MCF 10A (cell line): ENCODE measurements around the gene APC2. TPM values are rescaled to one million over a fixed set of nuclear protein-coding genes. Genes with fewer than 3 reads are reported as not detected.
"Not testable (repeated sequence)": the region's sequence is repeated elsewhere in the genome, so short reads cannot be mapped to it uniquely, and the experiment has no call there.

Experiments
- BruUV-seq: library from RNA; stranded (reverse); fragments of 400-500 nt; replicated peaks from 2 replicates; lab custom pipeline; 2021; lab: Mats Ljungman, UMichigan
- CTCF ChIA-PET: fragments of 300-600 bp; sonication (Branson Sonifier 250); formaldehyde crosslinking; extraction: SDS; loops from one replicate; lab custom pipeline; 2021; ENCODE audit warnings: antibody characterized with exemption, inconsistent platforms; lab: Yijun Ruan, JAX
- POLR2A ChIA-PET: fragments of 300-600, 350-650 bp; sonication (Branson Sonifier 250); formaldehyde crosslinking; extraction: SDS; loops from one replicate; lab custom pipeline; 2020; ENCODE audit warnings: antibody characterized with exemption, inconsistent platforms; lab: Yijun Ruan, JAX
- DNase-seq: peaks from one replicate; pipeline ENCODE4 v3.0.0-alpha.2; 2018; ENCODE audit not compliant: unreplicated experiment
- H3K27ac Mint-ChIP-seq: one replicate; pipeline ENCODE4 v1.8.0; 2022; ENCODE audit warnings: mild to moderate bottlenecking, low read depth, mixed read lengths; ENCODE audit not compliant: unreplicated experiment
- H3K27me3 Mint-ChIP-seq: one replicate; pipeline ENCODE4 v1.8.0; 2022; ENCODE audit warnings: mixed read lengths; ENCODE audit not compliant: insufficient read depth, unreplicated experiment
- H3K36me3 Mint-ChIP-seq: one replicate; pipeline ENCODE4 v1.8.0; 2022; ENCODE audit warnings: mild to moderate bottlenecking, moderate library complexity, mixed read lengths; ENCODE audit not compliant: insufficient read depth, unreplicated experiment
- H3K4me1 Mint-ChIP-seq: one replicate; pipeline ENCODE4 v1.8.0; 2022; ENCODE audit warnings: mixed read lengths; ENCODE audit not compliant: insufficient read depth, unreplicated experiment
- H3K4me3 Mint-ChIP-seq: one replicate; pipeline ENCODE4 v1.8.0; 2022; ENCODE audit warnings: mild to moderate bottlenecking, moderate library complexity, mixed read lengths; ENCODE audit not compliant: unreplicated experiment
- H3K9me3 Mint-ChIP-seq: one replicate; pipeline ENCODE4 v1.8.0; 2022; ENCODE audit warnings: mixed read lengths; ENCODE audit not compliant: unreplicated experiment
- intact Hi-C: fragments of 100-400 bp; cut with micrococcal nuclease; formaldehyde crosslinking; loops from 2 replicates; pipeline ENCODE4 v1.14.1; 2022
- total RNA-seq: library from RNA; stranded (reverse); gene quantifications from 2 replicates; pipeline ENCODE4 v1.2.3, GENCODE V29; 2022
- TF ChIP-seq, protein P1 (sequence below): fragments of 200-600 bp; IDR thresholded peaks from one replicate; pipeline ENCODE4 v1.8.0; 2022; ENCODE audit warnings: antibody characterized with exemption, mild to moderate bottlenecking; ENCODE audit not compliant: unreplicated experiment

Gene APC2
- total RNA-seq, 1 experiment from 2014 or later: 0.23 TPM

DNA sequence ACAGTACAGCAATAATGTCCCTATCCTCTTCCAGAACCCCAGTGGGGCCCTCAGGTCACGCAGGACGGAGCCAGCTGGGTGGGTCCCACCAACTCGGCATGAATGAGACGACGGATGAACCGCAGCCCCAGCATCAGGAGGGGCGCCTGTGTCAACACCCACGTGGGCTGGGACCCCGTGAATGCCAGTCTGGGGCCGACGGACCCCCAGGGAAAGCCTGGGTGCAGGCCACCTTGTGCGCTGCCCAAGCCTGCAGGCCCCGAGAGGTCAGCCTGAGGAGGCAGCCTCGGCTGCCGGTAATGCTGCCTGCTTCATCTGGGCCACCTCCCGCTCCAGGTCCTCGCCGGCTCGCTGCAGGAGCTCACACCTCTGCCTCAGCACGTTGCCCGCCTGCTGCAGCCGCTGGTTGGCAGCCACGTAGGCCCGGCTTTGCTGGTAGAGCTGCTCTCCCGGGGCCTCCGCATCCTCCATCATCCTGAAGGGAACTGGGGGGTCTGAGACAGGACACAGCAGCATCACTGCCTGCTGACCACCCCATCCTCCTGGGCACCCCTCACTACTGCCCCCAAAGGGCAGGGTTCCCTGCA, 24.9 kb downstream of the APC2 start:
- BruUV-seq: no TSS peak
- CTCF ChIA-PET: interaction anchor here (0.6 to 1.6 kb wide), 3 partner anchors 9 to 29 kb away, joined by 4 to 5 read pairs (median 4); no protein-coding TSS in a partner anchor
- TF ChIP-seq, protein P1, sequence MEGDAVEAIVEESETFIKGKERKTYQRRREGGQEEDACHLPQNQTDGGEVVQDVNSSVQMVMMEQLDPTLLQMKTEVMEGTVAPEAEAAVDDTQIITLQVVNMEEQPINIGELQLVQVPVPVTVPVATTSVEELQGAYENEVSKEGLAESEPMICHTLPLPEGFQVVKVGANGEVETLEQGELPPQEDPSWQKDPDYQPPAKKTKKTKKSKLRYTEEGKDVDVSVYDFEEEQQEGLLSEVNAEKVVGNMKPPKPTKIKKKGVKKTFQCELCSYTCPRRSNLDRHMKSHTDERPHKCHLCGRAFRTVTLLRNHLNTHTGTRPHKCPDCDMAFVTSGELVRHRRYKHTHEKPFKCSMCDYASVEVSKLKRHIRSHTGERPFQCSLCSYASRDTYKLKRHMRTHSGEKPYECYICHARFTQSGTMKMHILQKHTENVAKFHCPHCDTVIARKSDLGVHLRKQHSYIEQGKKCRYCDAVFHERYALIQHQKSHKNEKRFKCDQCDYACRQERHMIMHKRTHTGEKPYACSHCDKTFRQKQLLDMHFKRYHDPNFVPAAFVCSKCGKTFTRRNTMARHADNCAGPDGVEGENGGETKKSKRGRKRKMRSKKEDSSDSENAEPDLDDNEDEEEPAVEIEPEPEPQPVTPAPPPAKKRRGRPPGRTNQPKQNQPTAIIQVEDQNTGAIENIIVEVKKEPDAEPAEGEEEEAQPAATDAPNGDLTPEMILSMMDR: no peak
- Mint-ChIP-seq H3K9me3 (no peaks in the 10 kb centered on the region), H3K4me1 (peaks cover 10% of the 10 kb centered on the region), H3K36me3 (peaks cover 44% of the 10 kb centered on the region), H3K4me3 (no peak overlapping the region), H3K27me3 (no peaks in the 10 kb centered on the region), H3K27ac (no peak overlapping the region)
- POLR2A ChIA-PET: interaction anchor here (1.0 to 1.3 kb wide), 2 partner anchors 19 to 36 kb away, joined by 3 read pairs; no protein-coding TSS in a partner anchor
- no peak for DNase-seq
- intact Hi-C loops: no loop called here

- Mint-ChIP-seq H3K27ac (no peak overlapping the region), H3K36me3 (peaks cover 40% of the 10 kb centered on the region), H3K9me3 (no peaks in the 10 kb centered on the region), H3K4me1 (peaks cover 10% of the 10 kb centered on the region), H3K4me3 (no peak overlapping the region), H3K27me3 (no peaks in the 10 kb centered on the region)
- TF ChIP-seq, protein P1: no peak
- CTCF ChIA-PET: interaction anchor here (0.6 to 1.6 kb wide), 3 partner anchors 9 to 30 kb away, joined by 3 to 4 read pairs (median 3); no protein-coding TSS in a partner anchor
- POLR2A ChIA-PET: interaction anchor here (1.3 kb wide), 1 partner anchor 37 kb away, joined by 3 read pairs; no protein-coding TSS in a partner anchor
- intact Hi-C loops: no loop called here
- BruUV-seq: no TSS peak
- DNase-seq: no peak
Measured at GRCh38 chr19:1475751-1476437, 26.0 kb downstream of the APC2 start.

GRCh38 chr19:1477056-1477455, 27.1 kb downstream of the APC2 start:
- H3K27me3 Mint-ChIP-seq, H3K4me1 Mint-ChIP-seq, intact Hi-C loops, DNase-seq, H3K27ac Mint-ChIP-seq, BruUV-seq, H3K9me3 Mint-ChIP-seq: not testable (repeated sequence)
- ChIA-PET POLR2A (interaction anchor here (1.1 kb wide), 1 partner anchor 23 kb away, joined by 7 read pairs; no protein-coding TSS in a partner anchor), CTCF (interaction anchor here (1.6 kb wide), 1 partner anchor 19 kb away, joined by 8 read pairs; no protein-coding TSS in a partner anchor)
- Mint-ChIP-seq H3K36me3 (peaks cover 40% of the 10 kb centered on the region), H3K4me3 (peak overlapping the region; percentile 95)

- Mint-ChIP-seq H3K9me3 (no peaks in the 10 kb centered on the region), H3K4me3 (peak within 1 kb of the TSS; percentile 95), H3K27me3 (no peaks in the 10 kb centered on the region), H3K36me3 (peaks cover 34% of the 10 kb centered on the region), H3K4me1 (peaks cover 10% of the 10 kb centered on the region), H3K27ac (peak within 1 kb of the TSS; percentile 99)
- CTCF ChIA-PET: no interaction called here
- POLR2A ChIA-PET: interaction anchor here (0.6 to 1.7 kb wide), 4 partner anchors 12 to 74 kb away, joined by 3 to 5 read pairs (median 3); partner anchors contain the start of gene REEP6
- BruUV-seq: no TSS peak
- peak; percentile 96 for DNase-seq
- intact Hi-C loops: no loop called here
- TF ChIP-seq, protein P1: no peak
Measured at GRCh38 chr19:1478934-1479707, 29.2 kb downstream of the APC2 start, which contains the start of gene C19orf25. Gene C19orf25, minus strand, starts transcription at chr19:1479215. Its CDS starts 312 bp downstream, at chr19:1478903.
